ENCODE results near the gene PEX11G. TPM values are rescaled to one million over a fixed set of nuclear protein-coding genes. Genes with fewer than 3 reads are reported as not detected.

The PEX11G gene
- total RNA-seq, 2 donors from 2014 or later: 1.0 to 1.1 TPM

GRCh38 chr19:7492558-7492957, 3.7 kb upstream of the PEX11G start:
- TF ChIP-seq CTCF (IDR thresholded peaks at IDR 0.05): no peak
- no peak overlapping the region for H3K27ac ChIP-seq

GRCh38 chr19:7492142-7492541, 3.3 kb upstream of the PEX11G start:
- Histone ChIP-seq H3K36me3 (no peaks in the 10 kb centered on the region), H3K4me3 (no peak overlapping the region), H3K4me1 (peaks cover 0 to 17% of the 10 kb centered on the region in 2 donors), H3K27me3 (no peaks in the 10 kb centered on the region), H3K9me3 (no peaks in the 10 kb centered on the region), H3K27ac (no peak overlapping the region)
- no peak for DNase-seq (ENCODE audit: low spot score)
- TF ChIP-seq CTCF (IDR thresholded peaks at IDR 0.05): no peak

More at GRCh38 chr19:7492558-7492957, 3.7 kb upstream of the PEX11G start:
- DNase-seq (ENCODE audit: low spot score): no peak
- H3K4me1 ChIP-seq: peaks cover 0 to 17% of the 10 kb centered on the region in 2 donors
- H3K4me3 ChIP-seq: no peak overlapping the region
- no peaks in the 10 kb centered on the region for H3K9me3 ChIP-seq
- H3K27me3 ChIP-seq: no peaks in the 10 kb centered on the region
- H3K36me3 ChIP-seq: no peaks in the 10 kb centered on the region

GRCh38 chr19:7489609-7490044, 792 bp upstream of the PEX11G start:
- H3K27ac ChIP-seq: peak overlapping the region in 1 of 2 donors; percentile 87
- no peaks in the 10 kb centered on the region for H3K27me3 ChIP-seq
- TF ChIP-seq CTCF (IDR thresholded peaks at IDR 0.05): no peak
- no peaks in the 10 kb centered on the region for H3K36me3 ChIP-seq
- no peaks in the 10 kb centered on the region for H3K9me3 ChIP-seq
- H3K4me1 ChIP-seq: peaks cover 0 to 15% of the 10 kb centered on the region in 2 donors
- DNase-seq (ENCODE audit: low spot score): no peak
- no peak overlapping the region for H3K4me3 ChIP-seq

GRCh38 chr19:7486923-7487322, 1.9 kb downstream of the PEX11G start:
- Histone ChIP-seq H3K27ac (no peak overlapping the region), H3K4me1 (peaks cover 0 to 21% of the 10 kb centered on the region in 2 donors), H3K27me3 (no peaks in the 10 kb centered on the region), H3K36me3 (no peaks in the 10 kb centered on the region), H3K9me3 (no peaks in the 10 kb centered on the region), H3K4me3 (no peak overlapping the region)
- DNase-seq (ENCODE audit: low spot score): no peak
- no peak for TF ChIP-seq CTCF (IDR thresholded peaks at IDR 0.05)

- H3K27ac ChIP-seq: no peak overlapping the region
- no peaks in the 10 kb centered on the region for H3K36me3 ChIP-seq
- H3K4me1 ChIP-seq: peaks cover 0 to 18% of the 10 kb centered on the region in 2 donors
- no peaks in the 10 kb centered on the region for H3K27me3 ChIP-seq
- H3K9me3 ChIP-seq: no peaks in the 10 kb centered on the region
- H3K4me3 ChIP-seq: no peak overlapping the region
- no peak for DNase-seq (ENCODE audit: low spot score)
- no peak for TF ChIP-seq CTCF (IDR thresholded peaks at IDR 0.05)
Measured at GRCh38 chr19:7483720-7484201, 5.1 kb downstream of the PEX11G start.

Data from right atrium auricular region (tissue), 2 donors.